Measurements from ENCODE around the gene PLXNA2.

DNA sequence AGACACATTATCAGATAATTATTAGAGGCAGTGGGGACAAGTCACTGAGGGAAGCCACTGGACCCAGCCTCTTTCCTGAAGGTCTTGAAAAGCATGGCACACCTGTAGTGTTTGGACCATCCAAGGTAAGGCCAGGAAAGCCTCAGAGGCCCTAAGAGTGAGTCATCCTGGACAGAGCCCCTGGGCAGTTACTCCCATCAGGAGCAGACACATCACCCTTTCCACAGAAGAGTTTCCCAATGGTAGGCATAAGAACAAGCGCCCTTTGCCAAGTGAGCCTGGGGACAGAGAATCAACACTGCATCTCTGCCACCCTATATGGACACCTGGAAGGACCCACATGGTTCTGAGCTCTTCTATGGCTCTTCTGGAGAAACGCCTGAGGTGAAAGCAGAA is 136.0 kb downstream of the PLXNA2 start:
- TF ChIP-seq POLR2A (IDR thresholded peaks at IDR 0.05; ENCODE audit: low read depth, low read length) (no peak), POLR2AphosphoS5 (IDR thresholded peaks at IDR 0.05; ENCODE audit: low read depth, low read length) (no peak), PAX5 (IDR thresholded peaks at IDR 0.05; ENCODE audit: insufficient read depth, low read length, severe bottlenecking) (no peak), SPI1 (IDR thresholded peaks at IDR 0.05; ENCODE audit: low read depth, low read length) (no peak)

All from GM12891 (cell line).